Superior temporal gyrus (tissue), 1 donor: ENCODE results near the gene CALM3.
"Not testable (repeated sequence)": the region's sequence is repeated elsewhere in the genome, so short reads cannot be mapped to it uniquely, and the experiment has no call there.

Experiments
- DNase-seq: peaks from one replicate; pipeline ENCODE4 v3.0.0-alpha.2; 2016; ENCODE audit errors: extremely low spot score

The CALM3 gene

DNA sequence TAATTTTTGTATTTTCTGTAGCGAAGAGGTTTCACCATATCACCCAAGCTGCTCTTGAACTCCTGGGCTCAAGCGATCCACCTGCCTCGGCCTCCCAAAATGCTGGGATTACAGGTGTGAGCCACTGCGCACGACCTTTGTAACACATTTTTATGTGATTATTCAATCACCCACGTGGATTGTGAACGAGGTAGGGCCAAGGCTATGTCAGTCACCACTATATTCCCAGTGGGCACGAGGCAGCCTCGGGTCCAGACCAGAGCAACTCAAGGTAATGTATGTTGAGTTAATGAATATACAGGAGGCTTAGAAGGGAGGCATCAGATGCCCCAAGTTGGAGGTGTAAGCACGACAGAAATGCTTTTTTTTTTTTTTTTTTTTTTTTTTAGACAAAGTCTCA is 14.8 kb downstream of the CALM3 start:
- no peak for DNase-seq

- DNase-seq, result no peak
Observed at GRCh38 chr19:46616631-46617322, 15.6 kb downstream of the CALM3 start.

GRCh38 chr19:46617601-46618000 is 16.5 kb downstream of the CALM3 start:
- no peak for DNase-seq

DNA sequence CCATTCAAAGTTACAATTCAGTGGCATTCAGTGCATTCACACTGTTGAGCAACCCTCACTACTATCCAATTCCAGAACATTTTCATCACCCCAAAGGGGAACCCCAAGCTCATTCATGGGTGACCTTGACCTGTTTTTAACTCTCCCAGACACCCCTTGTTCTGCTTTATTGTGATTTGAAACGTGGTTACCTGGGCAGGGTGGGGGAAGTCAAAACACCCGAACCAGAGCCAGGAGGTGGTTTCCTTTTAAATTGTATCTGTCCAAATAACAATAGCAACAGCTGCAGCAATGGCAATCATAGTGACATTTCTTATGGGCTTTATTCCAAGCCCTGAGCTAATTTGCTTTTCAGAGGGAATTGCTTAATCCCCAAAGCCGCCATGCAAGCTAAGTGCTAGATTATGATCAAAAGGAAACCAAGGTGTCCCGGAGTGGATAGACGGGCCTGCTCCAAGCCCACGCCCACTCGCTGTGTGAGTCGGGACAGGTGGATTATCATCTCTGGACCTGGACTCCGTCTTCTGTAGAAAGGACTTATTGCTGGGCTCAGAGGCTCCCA is 17.6 kb downstream of the CALM3 start:
- no peak for DNase-seq

GRCh38 chr19:46620267-46620666 is 19.1 kb downstream of the CALM3 start:
- DNase-seq, result no peak

DNA sequence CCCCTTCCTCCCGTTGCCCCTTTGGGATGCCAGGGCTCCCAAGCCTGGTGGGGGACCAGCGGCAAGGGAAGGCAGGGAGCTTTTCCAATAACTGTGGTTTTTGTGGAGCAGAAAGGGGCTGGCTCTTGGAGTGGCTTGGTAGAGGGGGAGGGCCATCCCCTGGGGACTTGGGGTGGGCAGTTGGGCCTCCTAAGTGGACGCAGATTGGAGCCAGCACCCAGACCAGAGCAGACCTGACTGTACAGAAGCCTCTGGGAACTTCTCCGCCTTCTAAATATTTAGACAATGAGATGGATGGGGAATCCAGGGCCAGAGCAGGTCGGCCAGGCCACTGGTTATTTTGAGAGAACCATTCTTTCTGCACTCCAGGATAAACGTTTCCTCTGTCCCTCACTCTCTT is 19.6 kb downstream of the CALM3 start:
- DNase-seq, result no peak

GRCh38 chr19:46621191-46622117 is 20.3 kb downstream of the CALM3 start:
- no peak for DNase-seq

DNA sequence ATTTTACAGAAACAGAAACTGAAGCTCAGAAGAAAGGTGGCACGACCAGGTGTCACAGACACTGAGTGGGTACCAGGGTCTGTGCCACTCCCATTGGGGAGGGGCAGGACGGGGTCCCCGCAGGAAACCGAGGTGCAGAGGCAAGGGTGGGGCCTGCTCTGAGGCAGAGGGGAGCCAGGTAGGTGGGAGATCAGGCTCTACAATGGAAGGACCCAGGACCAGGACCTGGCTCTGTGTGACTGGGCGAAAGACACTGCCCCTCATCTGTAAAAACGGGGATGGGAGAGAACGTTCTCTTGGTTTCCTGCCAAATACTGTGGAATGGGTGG is 21.0 kb downstream of the CALM3 start:
- DNase-seq, result no peak

- DNase-seq, result no peak
Observed at GRCh38 chr19:46623915-46624502, 22.9 kb downstream of the CALM3 start.

DNA sequence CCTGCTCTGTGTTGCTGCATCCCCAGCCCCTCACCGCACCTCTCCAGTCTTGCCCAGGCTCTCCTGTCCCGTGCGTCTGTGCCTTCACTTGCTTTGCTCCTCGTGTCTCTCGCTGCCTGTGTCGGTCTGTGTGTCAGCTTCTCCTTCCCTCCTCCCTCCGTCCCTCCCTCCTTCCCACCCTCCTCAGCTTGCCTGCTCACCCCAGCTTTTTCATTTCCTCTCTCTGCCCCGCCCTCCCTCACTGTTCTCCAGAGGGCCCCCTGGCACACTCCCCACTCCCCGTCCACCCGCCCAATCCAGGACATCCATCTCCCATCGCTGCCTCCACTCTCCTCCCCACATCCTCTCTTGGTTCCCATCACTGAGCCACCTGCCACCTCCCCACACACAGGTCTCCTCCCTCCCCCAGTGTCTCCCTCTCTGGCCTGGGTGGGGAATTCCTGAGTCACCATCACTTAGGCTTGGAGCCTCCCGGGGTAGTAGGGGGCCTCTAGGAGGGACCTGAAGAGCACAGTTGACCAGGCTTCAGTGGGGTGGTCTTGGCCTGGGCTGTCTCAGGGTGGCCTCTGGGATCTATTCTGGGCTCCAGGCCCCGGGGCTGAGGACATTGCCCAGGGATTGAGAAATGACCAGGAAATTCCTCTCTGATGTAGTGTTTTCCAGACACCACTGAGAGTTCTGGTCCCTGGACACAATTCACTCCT is 24.0 kb downstream of the CALM3 start, which contains the start of gene PTGIR:
PTGIR (minus strand) TSS at position 132 of the 704 bp plus-strand sequence. CDS start 864 bp downstream, outside the sequence.
- no peak for DNase-seq

GRCh38 chr19:46625731-46626130 is 24.6 kb downstream of the CALM3 start:
- DNase-seq, result no peak

DNA sequence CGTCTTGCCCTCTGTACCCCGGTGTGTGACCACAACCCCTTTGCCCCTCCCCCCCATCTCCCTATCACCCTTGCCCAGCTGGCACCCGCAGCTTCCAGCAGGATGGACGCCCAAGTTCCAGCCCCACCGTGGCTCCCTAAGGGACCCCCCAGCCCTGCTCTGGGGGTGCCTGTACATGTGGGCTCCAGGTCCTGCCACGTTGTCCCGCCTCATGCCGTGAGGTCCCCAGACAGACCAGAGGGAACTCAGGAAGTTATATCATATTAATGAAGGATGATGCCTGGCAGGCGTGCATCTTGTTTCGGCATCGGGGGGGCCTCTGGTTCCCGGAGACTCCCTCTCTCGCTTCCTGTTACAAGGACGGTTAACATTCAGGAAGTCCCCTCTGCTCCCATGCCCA is 25.3 kb downstream of the CALM3 start:
- DNase-seq, result no peak

GRCh38 chr19:46628970-46629369 is 27.8 kb downstream of the CALM3 start:
- not testable (repeated sequence) for DNase-seq

GRCh38 chr19:46629546-46630025 is 28.5 kb downstream of the CALM3 start:
- DNase-seq, result no peak

- DNase-seq, result no peak
Observed at GRCh38 chr19:46630586-46631205, 29.6 kb downstream of the CALM3 start.

DNA sequence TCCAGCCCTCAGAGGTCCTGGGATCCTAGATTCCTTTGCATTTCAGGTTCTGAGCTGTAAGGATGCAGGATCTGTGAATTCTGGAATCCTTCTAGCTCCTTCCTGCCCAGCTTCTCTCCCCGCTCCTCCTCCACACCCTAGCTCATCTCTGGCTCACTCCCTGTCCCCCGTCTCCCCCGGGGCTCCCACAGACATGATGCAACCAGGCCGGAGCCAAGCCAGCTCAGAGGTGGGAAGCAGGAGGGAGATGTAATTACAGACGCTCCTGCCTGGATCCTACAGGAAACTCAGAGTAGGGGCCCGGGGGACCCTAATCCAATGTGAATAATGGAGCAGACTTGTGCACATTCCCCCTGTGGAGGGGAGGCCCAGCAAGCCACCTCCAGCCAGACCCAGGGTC is 30.4 kb downstream of the CALM3 start:
- no peak for DNase-seq

GRCh38 chr19:46633130-46633529 is 32.0 kb downstream of the CALM3 start:
- DNase-seq, result no peak

DNA sequence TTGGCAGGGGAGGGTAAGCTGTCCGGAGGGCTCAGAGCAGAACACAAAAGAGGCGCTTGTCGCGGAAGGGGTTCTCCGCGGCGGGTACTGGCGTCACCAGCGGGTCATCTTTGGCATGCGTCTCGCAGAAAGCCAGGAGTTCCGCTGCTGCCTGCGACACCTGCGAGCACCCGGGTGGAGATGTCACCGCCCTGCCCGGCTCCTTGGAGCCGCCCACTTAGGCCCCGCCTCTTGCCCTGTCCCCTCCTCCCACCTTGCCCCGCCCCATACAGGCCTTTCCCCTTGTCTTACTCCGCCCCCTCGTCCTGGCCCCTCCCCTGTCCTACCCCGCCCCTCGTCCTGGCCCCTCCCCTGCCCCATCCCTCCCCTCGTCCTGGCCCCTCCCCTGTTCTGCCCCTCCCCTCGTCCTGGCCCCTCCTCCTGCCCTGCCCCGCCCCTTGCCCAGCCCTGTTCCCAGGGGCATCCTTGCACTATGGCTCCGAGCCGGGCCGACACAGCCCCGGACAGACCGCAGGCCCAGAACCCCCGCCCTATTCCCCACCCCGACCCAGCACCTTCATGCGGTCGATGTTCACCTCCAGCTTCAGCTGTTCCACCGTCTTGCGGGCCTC is 33.0 kb downstream of the CALM3 start:
- DNase-seq, result no peak

GRCh38 chr19:46634656-46635218 is 33.6 kb downstream of the CALM3 start:
- no peak for DNase-seq
